K562 (cell line): ENCODE measurements around the gene OOSP3. TPM values are rescaled to one million over a fixed set of nuclear protein-coding genes. Genes with fewer than 3 reads are reported as not detected.

Experiments used
- ATAC-seq: fragments of 200-7000 bp; cut with Tn5 transposase; 3 replicates; pipeline ENCODE4 v1.9.1; 2020; ENCODE audit warnings: moderate library complexity
- BruUV-seq: library from RNA; stranded (reverse); fragments of 400-500 nt; replicated peaks from 2 replicates; lab custom pipeline; 2021; lab: Mats Ljungman, UMichigan
- CTCF ChIA-PET: fragments of 300-600 bp; formaldehyde crosslinking; extraction: SDS; loops from one replicate; lab custom pipeline; 2021; ENCODE audit warnings: low intra/inter-chr PET ratio; lab: Yijun Ruan, JAX
- POLR2A ChIA-PET: fragments of 300-600, 350-650 bp; sonication (Branson Sonifier 250); formaldehyde crosslinking; extraction: SDS; loops from one replicate; lab custom pipeline; 2021; ENCODE audit warnings: antibody characterized with exemption, inconsistent platforms; lab: Yijun Ruan, JAX
- DNase-seq, 4 experiments: peaks; one replicate each; pipeline versions ENCODE4 v3.0.0 to v3.0.0-alpha.2; 2011 to 2018; ENCODE audit warnings: low spot score in 3 of 4, mixed read lengths in 3 of 4; ENCODE audit errors: extremely low read depth in 1 of 4
- FAIRE-seq: peaks from 2 replicates; lab custom pipeline; 2011; peaks lifted over from hg19 to GRCh38; lab: Jason Lieb, UNC
- H2AFZ ChIP-seq: 2 replicates; pipeline ENCODE4 v1.6.0; 2011; ENCODE audit warnings: low read depth, low read length, control low read depth, inconsistent platforms
- H3K27ac ChIP-seq: fragments of 200-600 bp; 3 replicates; pipeline ENCODE4 v1.8.0; 2011; ENCODE audit warnings: low read depth, mild to moderate bottlenecking, control low read depth, inconsistent platforms, low read length, moderate library complexity, mixed read lengths; ENCODE audit errors: extremely low read depth
- H3K27me3 ChIP-seq, 2 experiments: fragments of 300-600 bp in 1 of 2; 2 replicates in 1 of 2; 3 replicates in 1 of 2; pipeline versions ENCODE4 v1.6.0 to v1.8.0; 2011; ENCODE audit warnings: inconsistent platforms in 2 of 2, low read length in 2 of 2, mild to moderate bottlenecking in 1 of 2, mixed read lengths in 1 of 2, moderate library complexity in 1 of 2; ENCODE audit not compliant: control insufficient read depth in 2 of 2, insufficient read depth in 2 of 2
- H3K36me3 ChIP-seq: fragments of 300-600 bp; 3 replicates; pipeline ENCODE4 v1.8.0; 2011; ENCODE audit warnings: mild to moderate bottlenecking, low read length, inconsistent platforms; ENCODE audit not compliant: control insufficient read depth, insufficient read depth
- H3K4me1 ChIP-seq, 2 experiments: fragments of 200-600 bp in 1 of 2; replicated peaks in 1 of 2; 2 replicates in 1 of 2; 3 replicates in 1 of 2; pipeline versions ENCODE4 v1.5.1 to v1.8.0; 2011; ENCODE audit warnings: inconsistent platforms in 2 of 2, low read length in 2 of 2, mild to moderate bottlenecking in 1 of 2, mixed read lengths in 1 of 2, moderate library complexity in 1 of 2; ENCODE audit not compliant: control insufficient read depth in 2 of 2, insufficient read depth in 2 of 2
- H3K4me2 ChIP-seq: 2 replicates; pipeline ENCODE4 v1.6.1; 2011; ENCODE audit warnings: low read length, control low read depth, inconsistent platforms, mixed read lengths; ENCODE audit not compliant: insufficient read depth
- H3K4me3 ChIP-seq: fragments of 200-600 bp; sonication (generic), shearing (Covaris generic); 2 replicates; pipeline ENCODE4 v1.5.1; 2016; ENCODE audit warnings: control low read depth, inconsistent platforms
- H3K79me2 ChIP-seq: fragments of 200-600 bp; 3 replicates; pipeline ENCODE4 v1.8.0; 2011; ENCODE audit warnings: low read length, inconsistent platforms; ENCODE audit not compliant: control insufficient read depth, insufficient read depth
- H3K9ac ChIP-seq, 2 experiments: 2 replicates each; pipeline versions ENCODE4 v1.6.0 to v1.6.1; 2011; ENCODE audit warnings: low read depth in 2 of 2, low read length in 2 of 2, control low read depth in 1 of 2, inconsistent platforms in 1 of 2, mild to moderate bottlenecking in 1 of 2, mixed read lengths in 1 of 2; ENCODE audit not compliant: insufficient read depth in 1 of 2
- H3K9me1 ChIP-seq: one replicate; pipeline ENCODE4 v1.6.0; 2011; ENCODE audit warnings: inconsistent platforms, mild to moderate bottlenecking, low read length, moderate library complexity; ENCODE audit not compliant: control insufficient read depth, insufficient read depth
- H3K9me3 ChIP-seq: replicated peaks from 2 replicates; pipeline ENCODE4 v1.5.1; 2011; ENCODE audit warnings: low read depth, low read length, inconsistent platforms; ENCODE audit not compliant: control insufficient read depth, insufficient read depth
- H4K20me1 ChIP-seq: replicated peaks from 2 replicates; pipeline ENCODE4 v1.6.1; 2011; ENCODE audit warnings: low read length, inconsistent platforms, mixed read lengths; ENCODE audit not compliant: control insufficient read depth, insufficient read depth
- CEBPZ ChIP-seq: fragments of 150-350 bp; IDR thresholded peaks from 2 replicates; pipeline ENCODE4 v1.6.1; 2014; ENCODE audit warnings: low read depth, mild to moderate bottlenecking, low read length, borderline replicate concordance
- PRMT5 ChIP-seq: sonication (generic); formaldehyde crosslinking; IDR thresholded peaks from 2 replicates; pipeline ENCODE4 v1.5.0; 2020; ENCODE audit warnings: missing genetic modification reagents
- SNRNP70 ChIP-seq: fragments of 200-400 bp; formaldehyde crosslinking; optimal IDR thresholded peaks from 2 replicates; pipeline ENCODE3; 2017; ENCODE audit warnings: low read depth, low read length
- SPI1 ChIP-seq: IDR thresholded peaks from 2 replicates; pipeline ENCODE4 v1.6.1; 2011; ENCODE audit warnings: low read depth, low read length, control low read depth, borderline replicate concordance
- SRF ChIP-seq, 2 experiments: fragments of 250-450, 450-650 bp in 1 of 2; sonication (Bioruptor Pico) in 1 of 2; sonication (generic) in 1 of 2; formaldehyde crosslinking; IDR thresholded peaks; 2 replicates each; pipeline versions ENCODE4 v1.5.0 to v1.5.1; 2020 to 2022; ENCODE audit warnings: mild to moderate bottlenecking in 1 of 2, missing genetic modification reagents in 1 of 2
- ZNF445 ChIP-seq: fragments of 250-450 bp; sonication (Bioruptor Pico); IDR thresholded peaks from 2 replicates; pipeline ENCODE4 v1.4.0; 2020; ENCODE audit warnings: low read depth, mild to moderate bottlenecking, moderate library complexity
- WGBS: fragments of 100-300 bp; shearing (Covaris generic); methylation state at CpG from one replicate; pipeline ENCODE4 v1.1.6; 2016; ENCODE audit warnings: low coverage, mixed read lengths; ENCODE audit not compliant: insufficient coverage; ENCODE audit errors: missing lambda C conversion rate; 5-methylcytosine and 5-hydroxymethylcytosine counted together
- in situ Hi-C: fragments of 300-500 bp; cut with MboI; formaldehyde crosslinking; loops from 4 replicates; pipeline ENCODE4 v1.15.0; 2018; ENCODE audit warnings: inconsistent platforms, mixed read lengths
- intact Hi-C: fragments of 100-400 bp; cut with micrococcal nuclease; formaldehyde crosslinking; loops from 2 replicates; pipeline ENCODE4 v1.14.2; 2022
- polyA plus RNA-seq, 8 experiments: library from polyadenylated mRNA; depleted of rRNA in 4 of 8; stranded (reverse) in 5 of 8; unstranded in 3 of 8; fragments of >200 nt; fragmentation: Nextera tagmentation in 2 of 8; fragmentation: Illumina TruSeq in 1 of 8; extraction: Ambion mirVana in 2 of 8; extraction: Trizol in 1 of 8; gene quantifications; 2 replicates each; pipeline versions ENCODE4 v1.2.1 to v1.2.3, GENCODE V29; 2011 to 2014; ENCODE audit warnings: inconsistent platforms in 1 of 8, missing spikeins in 1 of 8
- total RNA-seq, 7 experiments: library from RNA; depleted of rRNA in 6 of 7; stranded (reverse); fragments of >200 nt in 6 of 7; fragmentation: Illumina TruSeq in 2 of 7; extraction: Trizol in 2 of 7; gene quantifications; 2 replicates each; pipeline versions ENCODE4 v1.2.1 to v1.2.3, GENCODE V29; 2011 to 2021; ENCODE audit warnings: low replicate concordance in 1 of 7

Gene OOSP3
- total and polyA plus RNA-seq, 9 of the 15 experiments (the other 6 are each of a cell fraction or from before 2014, with no cell fraction given), result 0.09 to 0.32 (median 0.15) TPM; not detected in 6

- Histone ChIP-seq H3K4me2 (no peak overlapping the region), H3K4me1 (peaks cover 11 to 31% of the 10 kb centered on the region in 2 experiments; a peak in 4 of 5 replicates), H3K4me3 (no peak overlapping the region), H3K9me3 (no peaks in the 10 kb centered on the region), H2AFZ (peak overlapping the region; percentile 15; the same call in 1 of the 2 replicates), H3K9ac (no peak overlapping the region), H3K27ac (no peak overlapping the region), H3K27me3 (no peaks in the 10 kb centered on the region), H4K20me1 (no peaks in the 10 kb centered on the region), H3K9me1 (no peaks in the 10 kb centered on the region), H3K36me3 (no peaks in the 10 kb centered on the region), H3K79me2 (no peaks in the 10 kb centered on the region)
- intact Hi-C loops, result no loop called here
- ATAC-seq (no peak), DNase-seq (no peak), FAIRE-seq (no peak)
- 74% methylated on average over 3 of the region's 3 CpGs for WGBS
- ChIA-PET POLR2A (interaction anchor here (0.5 to 0.6 kb wide), 2 partner anchors 10 to 53 kb away, joined by 3 read pairs; no protein-coding TSS in a partner anchor), CTCF (no interaction called here)
- no peak for TF ChIP-seq PRMT5
- no peak for TF ChIP-seq ZNF445 (CRISPR knock-in tag)
- no peak for TF ChIP-seq SNRNP70
- TF ChIP-seq CEBPZ, result no peak
- TF ChIP-seq SRF (CRISPR knock-in tag; IDR thresholded peaks at IDR 0.05), result no peak
- TF ChIP-seq SPI1, result peak; percentile 79; the same call in 1 of the 2 replicates
- no TSS peak for BruUV-seq
- in situ Hi-C loops, result no loop called here
Measured at GRCh38 chr11:59862252-59862651, 16.3 kb upstream of the OOSP3 start.
